ENCODE measurements around the gene SH3YL1.

DNA sequence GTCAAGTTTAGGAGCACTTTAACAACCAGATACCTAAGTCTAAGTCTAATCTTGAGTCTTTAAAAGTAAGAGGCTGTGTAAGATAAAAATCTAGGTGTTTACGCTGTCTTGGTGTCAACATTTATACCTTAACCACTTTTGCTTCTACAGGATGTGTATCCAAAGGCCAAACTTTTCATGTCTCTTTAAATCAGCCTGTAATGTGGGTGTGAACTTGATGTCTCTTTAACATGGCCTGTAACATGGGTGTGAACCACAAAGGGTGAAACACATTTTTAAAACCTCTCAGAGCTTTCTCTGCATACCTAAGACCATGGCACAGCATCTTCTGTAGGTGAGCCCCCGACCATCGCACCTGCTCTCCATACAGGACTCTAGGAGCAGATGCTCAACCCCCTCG is 40.4 kb downstream of the SH3YL1 start:
- TF ChIP-seq POLR2A (IDR thresholded peaks at IDR 0.05; ENCODE audit: low read depth, low read length), result no peak
- no peak for TF ChIP-seq POLR2AphosphoS5 (IDR thresholded peaks at IDR 0.05; ENCODE audit: low read depth, low read length)
- TF ChIP-seq TAF1 (IDR thresholded peaks at IDR 0.05; ENCODE audit: borderline replicate concordance, low read depth, low read length), result no peak
